Anterior cingulate cortex (tissue), 58 donors: Measurements from ENCODE around the gene PADI2.

Source experiments
- DNase-seq, 58 donors: peaks; one replicate each; lab custom pipeline; 2025; lab: John Stamatoyannopoulos, UW

PADI2 gene

GRCh38 chr1:17093822-17094393 is 25.3 kb downstream of the PADI2 start:
- peak in 1 of 58 donors; percentile 22 for DNase-seq

GRCh38 chr1:17091252-17091651 is 28.0 kb downstream of the PADI2 start:
- DNase-seq = no peak

GRCh38 chr1:17089506-17089905 is 29.7 kb downstream of the PADI2 start:
- DNase-seq = peak in 56 of 58 donors; percentile 20 to 97 (median 81)

GRCh38 chr1:17086751-17087150 is 32.5 kb downstream of the PADI2 start:
- peak in 1 of 58 donors; percentile 48 for DNase-seq

GRCh38 chr1:17084787-17085186 is 34.5 kb downstream of the PADI2 start:
- DNase-seq = no peak

- DNase-seq = no peak
Observed at GRCh38 chr1:17082761-17083160, 36.5 kb downstream of the PADI2 start.

GRCh38 chr1:17081439-17081838 is 37.8 kb downstream of the PADI2 start:
- no peak for DNase-seq

- DNase-seq = no peak
Observed at GRCh38 chr1:17080880-17081279, 38.4 kb downstream of the PADI2 start.

- DNase-seq = no peak
Observed at GRCh38 chr1:17080085-17080759, 39.0 kb downstream of the PADI2 start.

- no peak for DNase-seq
Observed at GRCh38 chr1:17078991-17079868, 40.0 kb downstream of the PADI2 start.

GRCh38 chr1:17075470-17076255 is 43.6 kb downstream of the PADI2 start:
- DNase-seq = no peak

- no peak for DNase-seq
Observed at GRCh38 chr1:17071794-17072193, 47.5 kb downstream of the PADI2 start.

- no peak for DNase-seq
Observed at GRCh38 chr1:17070163-17070525, 49.1 kb downstream of the PADI2 start.

GRCh38 chr1:17069452-17070162 is 49.6 kb downstream of the PADI2 start:
- DNase-seq = no peak

GRCh38 chr1:17068789-17069188 is 50.5 kb downstream of the PADI2 start:
- DNase-seq = no peak

- DNase-seq = peak in 22 of 58 donors; percentile 5 to 64 (median 34)
Observed at GRCh38 chr1:17067465-17068240, 51.6 kb downstream of the PADI2 start.

- no peak for DNase-seq
Observed at GRCh38 chr1:17067069-17067426, 52.2 kb downstream of the PADI2 start.

GRCh38 chr1:17066361-17067068 is 52.7 kb downstream of the PADI2 start:
- DNase-seq = peak in 3 of 58 donors; percentile 16 to 40 (median 34)

GRCh38 chr1:17065666-17066065 is 53.6 kb downstream of the PADI2 start:
- no peak for DNase-seq
